ENCODE results near the gene PON2. TPM values are rescaled to one million over a fixed set of nuclear protein-coding genes. Genes with fewer than 3 reads are reported as not detected.

Gene PON2
- total RNA-seq, 4 donors from 2014 or later, result 76.7 to 96.9 (median 94.2) TPM

DNA sequence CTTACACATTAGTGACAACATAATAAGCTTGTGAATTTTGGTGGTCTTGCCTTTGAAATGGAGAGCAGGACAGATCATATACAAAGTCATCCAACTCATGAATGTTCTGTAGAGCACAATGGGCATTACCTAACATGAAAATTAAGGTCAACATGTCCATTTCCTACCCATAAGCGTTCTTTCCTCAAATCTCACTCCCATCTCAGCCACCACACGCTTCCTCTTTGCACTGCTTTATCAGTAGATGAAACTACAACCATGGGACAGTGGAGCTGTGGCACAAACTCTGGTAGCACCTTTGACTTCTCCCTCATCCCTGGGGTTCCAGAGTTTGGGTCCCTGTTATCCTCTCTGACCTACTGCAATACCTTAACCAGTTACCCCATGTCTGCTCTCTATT, 2.2 kb downstream of the PON2 start:
- TF ChIP-seq CTCF (IDR thresholded peaks at IDR 0.05), result no peak
- TF ChIP-seq POLR2A (IDR thresholded peaks at IDR 0.05), result no peak
- H3K27me3 ChIP-seq, result no peaks in the 10 kb centered on the region
- intact Hi-C loops (cut with DNase I), result no loop called here
- 92 to 95% methylated on average over 2 of the region's 2 CpGs for WGBS, 2 donors
- H3K9me3 ChIP-seq, result no peaks in the 10 kb centered on the region
- H3K36me3 ChIP-seq, result no peaks in the 10 kb centered on the region
- DNase-seq, result no peak
- H3K4me1 ChIP-seq, result no peaks in the 10 kb centered on the region
- H3K4me3 ChIP-seq (replicated peaks in 1 of 3), result no peak overlapping the region
- H3K27ac ChIP-seq, result no peak overlapping the region

DNA sequence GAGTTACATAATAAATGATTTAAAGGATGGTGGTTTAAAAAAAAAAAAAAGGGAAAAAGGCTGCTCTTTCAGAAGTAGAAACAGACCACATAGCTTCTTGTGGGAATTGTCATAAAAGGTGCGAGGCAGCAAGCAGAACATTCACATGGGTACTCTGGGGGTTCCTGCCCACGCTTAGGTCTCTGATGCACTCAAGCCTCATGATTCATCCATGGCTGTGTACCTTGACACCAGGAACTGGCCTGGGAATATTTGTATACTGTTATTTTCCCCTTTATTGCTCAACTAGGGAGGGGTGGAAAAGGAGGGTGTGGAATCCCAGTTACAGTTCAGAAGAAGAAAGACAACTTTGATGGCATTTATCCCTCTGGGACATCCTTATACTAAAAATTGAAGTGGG, 4.0 kb downstream of the PON2 start:
- Histone ChIP-seq H3K27me3 (no peaks in the 10 kb centered on the region), H3K36me3 (no peaks in the 10 kb centered on the region), H3K27ac (no peak overlapping the region), H3K4me1 (no peaks in the 10 kb centered on the region), H3K9me3 (no peaks in the 10 kb centered on the region), H3K4me3 (replicated peaks in 1 of 3) (no peak overlapping the region)
- intact Hi-C loops (cut with DNase I), result no loop called here
- no peak for DNase-seq
- 87 to 94% methylated on average over 2 of the region's 2 CpGs for WGBS, 2 donors
- TF ChIP-seq POLR2A (IDR thresholded peaks at IDR 0.05) (no peak), CTCF (IDR thresholded peaks at IDR 0.05) (no peak)

DNA sequence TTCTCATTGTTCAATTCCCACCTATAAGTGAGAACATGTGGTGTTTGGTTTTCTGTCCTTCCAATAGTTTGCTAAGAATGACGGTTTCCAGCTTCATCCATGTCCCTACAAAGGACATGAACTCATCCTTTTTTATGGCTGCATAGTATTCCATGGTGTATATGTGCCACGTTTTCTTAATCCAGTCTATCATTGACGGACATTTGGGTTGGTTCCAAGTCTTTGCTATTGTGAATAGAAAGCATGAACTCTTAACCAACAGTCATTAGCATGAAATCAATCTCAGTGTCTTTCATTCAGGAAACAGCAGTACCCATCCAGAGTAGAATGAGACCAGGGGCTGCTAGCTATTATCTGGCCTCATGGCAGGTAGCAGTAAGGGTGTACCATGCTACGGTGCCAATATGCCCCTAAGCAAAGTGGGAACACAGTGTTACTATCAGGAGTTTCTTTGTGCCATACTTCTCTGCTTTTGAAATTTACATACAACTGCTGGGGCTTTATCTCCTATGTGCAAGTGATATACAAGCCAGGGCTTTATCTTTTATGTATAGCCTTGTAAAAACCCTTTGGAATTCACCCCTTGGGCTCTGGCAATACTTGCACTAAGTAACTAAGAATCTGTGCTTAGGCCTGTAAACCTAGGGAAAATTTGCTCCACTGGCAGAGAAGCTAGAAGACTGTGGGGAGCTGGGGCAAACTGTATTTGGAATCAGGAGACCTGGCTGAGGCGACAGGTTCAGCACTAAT, 5.4 kb downstream of the PON2 start:
- 79 to 88% methylated on average over 5 of the region's 5 CpGs for WGBS, 2 donors
- no peak for TF ChIP-seq POLR2A (IDR thresholded peaks at IDR 0.05)
- TF ChIP-seq CTCF (IDR thresholded peaks at IDR 0.05), result no peak
- DNase-seq, result no peak
- no peaks in the 10 kb centered on the region for H3K36me3 ChIP-seq
- H3K4me1 ChIP-seq, result no peaks in the 10 kb centered on the region
- intact Hi-C loops (cut with DNase I), result no loop called here
- H3K27ac ChIP-seq, result no peak overlapping the region
- no peaks in the 10 kb centered on the region for H3K27me3 ChIP-seq
- H3K4me3 ChIP-seq (replicated peaks in 1 of 3), result no peak overlapping the region
- no peaks in the 10 kb centered on the region for H3K9me3 ChIP-seq

DNA sequence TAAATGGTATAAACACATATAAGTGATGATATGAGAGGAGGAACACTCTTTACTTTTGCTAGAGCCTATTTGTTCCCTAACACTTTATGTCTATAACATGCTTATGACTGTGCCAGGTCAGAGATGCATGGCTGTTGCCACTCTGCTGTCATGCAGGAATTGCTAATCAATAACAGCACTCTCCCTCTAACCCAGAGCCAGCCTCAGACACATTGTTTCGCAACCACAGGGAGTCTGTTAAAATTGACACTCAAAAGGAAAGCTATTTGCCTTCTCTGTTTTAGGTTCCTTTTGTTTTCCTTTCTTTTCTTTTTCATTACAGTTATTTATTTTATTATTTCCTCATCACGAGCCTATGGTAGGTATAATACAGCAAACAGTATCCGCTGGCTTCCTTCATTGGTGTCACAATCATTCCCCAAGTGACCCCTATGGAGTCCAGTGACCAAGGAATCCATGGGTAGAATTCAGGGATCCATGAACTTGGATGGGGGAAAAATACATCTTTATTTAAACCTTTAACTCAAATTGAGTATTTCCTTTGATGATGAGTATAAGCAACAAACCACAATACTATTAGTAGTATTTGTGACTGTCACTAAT, 6.8 kb downstream of the PON2 start:
- H3K9me3 ChIP-seq, result no peaks in the 10 kb centered on the region
- no peaks in the 10 kb centered on the region for H3K27me3 ChIP-seq
- intact Hi-C loops (cut with DNase I), result no loop called here
- no peaks in the 10 kb centered on the region for H3K4me1 ChIP-seq
- 91 to 99% methylated on average over 3 of the region's 3 CpGs for WGBS, 2 donors
- no peak for DNase-seq
- H3K27ac ChIP-seq, result no peak overlapping the region
- H3K36me3 ChIP-seq, result no peaks in the 10 kb centered on the region
- TF ChIP-seq POLR2A (IDR thresholded peaks at IDR 0.05) (no peak), CTCF (IDR thresholded peaks at IDR 0.05) (no peak)
- no peak overlapping the region for H3K4me3 ChIP-seq (replicated peaks in 1 of 3)

- H3K4me1 ChIP-seq, result no peaks in the 10 kb centered on the region
- WGBS, 2 donors, result 83 to 87% methylated on average over 7 of the region's 7 CpGs
- H3K27me3 ChIP-seq, result no peaks in the 10 kb centered on the region
- intact Hi-C loops (cut with DNase I), result no loop called here
- no peak overlapping the region for H3K27ac ChIP-seq
- no peaks in the 10 kb centered on the region for H3K36me3 ChIP-seq
- TF ChIP-seq POLR2A (IDR thresholded peaks at IDR 0.05) (no peak), CTCF (IDR thresholded peaks at IDR 0.05) (no peak)
- H3K4me3 ChIP-seq (replicated peaks in 1 of 3), result no peak overlapping the region
- H3K9me3 ChIP-seq, result no peaks in the 10 kb centered on the region
- no peak for DNase-seq
These were observed 7.7 kb downstream of the PON2 start for GRCh38 chr7:95427166-95427565.
